HG03175 (cell line): ENCODE results near the gene TMC6.

Experiments
- ATAC-seq: cut with Tn5 transposase; IDR thresholded peaks from one replicate; pipeline ENCODE4 v1.9.1; 2021; ENCODE audit warnings: mild to moderate bottlenecking, moderate library complexity; ENCODE audit not compliant: unreplicated experiment

The TMC6 gene

GRCh38 chr17:78135858-78136500 is 7.4 kb upstream of the TMC6 start:
- ATAC-seq: no peak

DNA sequence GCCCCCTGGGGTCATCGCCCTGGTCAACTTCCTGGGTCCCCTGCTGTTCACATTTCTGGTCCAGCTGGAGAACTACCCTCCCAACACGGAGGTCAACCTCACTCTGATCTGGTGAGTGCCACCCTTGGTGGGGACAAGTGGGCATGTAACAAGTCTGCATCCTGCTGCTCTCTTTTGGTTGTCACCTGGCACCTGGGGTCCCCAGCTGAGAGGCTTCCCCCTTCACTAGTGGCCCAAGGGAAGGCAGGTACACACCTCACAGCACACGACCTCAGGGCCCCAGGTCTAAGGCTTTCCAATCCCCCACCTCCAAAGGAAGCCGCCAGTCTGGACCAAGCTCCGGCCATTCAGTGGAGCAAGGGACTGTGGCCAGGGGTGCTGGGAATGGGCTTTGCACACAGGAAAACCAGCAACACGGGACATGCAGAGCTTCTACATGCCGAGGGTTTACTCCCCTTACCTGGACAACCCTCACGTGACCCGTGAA is 6.4 kb upstream of the TMC6 start:
- no peak for ATAC-seq

- ATAC-seq: no peak
These were observed 5.7 kb upstream of the TMC6 start for GRCh38 chr17:78133971-78134898.

DNA sequence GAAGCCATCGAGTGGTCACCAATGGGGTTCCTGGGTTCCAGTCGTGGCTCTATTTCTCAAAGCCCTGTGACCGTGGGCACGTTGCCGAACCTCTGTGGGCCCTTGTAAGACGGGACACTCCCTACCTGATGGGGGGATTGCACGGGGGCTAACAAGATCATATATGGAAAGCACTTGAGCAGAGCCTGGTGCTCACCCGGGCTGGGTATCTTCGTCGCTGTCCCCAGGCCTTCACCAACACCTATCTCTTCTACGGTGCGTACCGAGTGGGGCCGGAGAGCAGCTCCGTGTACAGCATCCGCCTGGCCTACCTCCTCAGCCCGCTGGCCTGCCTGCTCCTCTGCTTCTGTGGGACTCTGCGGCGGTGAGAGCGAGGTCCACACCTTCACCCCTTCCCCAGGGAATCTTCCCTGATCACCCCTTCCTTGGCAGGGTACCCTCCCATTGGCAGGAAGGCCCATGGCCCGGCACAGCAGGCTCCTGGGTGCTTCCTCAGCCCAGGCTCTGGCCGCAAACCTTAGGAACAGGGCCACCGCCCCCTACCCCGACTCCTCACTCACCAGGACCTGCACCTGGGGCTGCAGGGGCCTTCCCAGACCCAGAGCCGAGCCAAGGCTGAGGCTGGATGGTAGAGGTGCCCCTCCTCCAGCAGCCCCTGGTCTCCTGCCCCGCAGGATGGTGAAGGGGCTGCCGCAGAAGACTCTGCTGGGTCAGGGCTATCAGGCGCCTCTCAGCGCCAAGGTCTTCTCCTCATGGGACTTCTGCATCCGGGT is 4.8 kb upstream of the TMC6 start:
- ATAC-seq: no peak

- ATAC-seq: no peak
These were observed 4.2 kb upstream of the TMC6 start for GRCh38 chr17:78132767-78133178.

GRCh38 chr17:78132084-78132676 is 3.6 kb upstream of the TMC6 start:
- ATAC-seq: no peak

DNA sequence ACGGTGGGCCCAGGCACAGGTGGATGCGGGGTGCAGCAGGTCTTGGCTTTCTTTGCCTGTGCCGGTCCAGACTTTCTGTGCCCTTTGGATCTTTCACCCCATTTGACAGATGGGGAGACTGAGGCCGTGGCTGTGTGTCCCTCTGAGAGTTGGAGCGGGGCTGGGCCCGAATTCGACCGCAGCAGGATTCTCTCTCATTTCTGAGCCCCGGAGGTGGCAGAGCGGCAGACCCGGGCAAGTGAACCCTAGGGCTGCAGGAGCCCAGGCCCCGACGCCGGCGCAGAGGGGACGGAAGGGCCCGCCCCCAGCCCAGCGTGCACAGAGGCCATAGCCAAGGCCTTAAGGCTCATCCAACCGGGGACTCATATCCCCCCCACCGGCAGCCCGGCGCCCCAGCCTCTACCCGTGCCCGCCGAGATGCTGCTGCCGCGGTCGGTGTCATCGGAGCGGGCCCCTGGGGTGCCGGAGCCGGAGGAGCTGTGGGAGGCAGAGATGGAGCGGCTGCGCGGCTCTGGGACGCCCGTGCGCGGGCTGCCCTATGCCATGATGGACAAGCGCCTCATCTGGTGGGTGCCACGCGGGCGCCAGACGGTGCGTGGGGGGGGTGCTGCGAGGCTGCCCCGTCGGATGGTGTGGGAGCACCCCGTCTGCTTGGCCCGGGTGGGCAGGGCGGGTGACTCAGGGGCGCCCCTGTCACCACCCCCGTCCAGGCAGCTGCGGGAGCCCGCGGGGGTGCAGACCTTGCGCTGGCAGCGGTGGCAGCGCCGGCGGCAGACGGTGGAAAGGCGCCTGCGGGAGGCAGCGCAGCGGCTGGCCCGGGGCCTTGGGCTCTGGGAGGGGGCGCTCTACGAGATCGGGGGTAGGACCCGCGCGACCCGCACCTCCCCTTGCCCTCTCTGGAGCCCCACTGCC is 2.9 kb upstream of the TMC6 start:
- no peak for ATAC-seq

GRCh38 chr17:78130437-78131101 is 2.0 kb upstream of the TMC6 start, which contains the start of gene TMC8:
Gene TMC8 (plus strand): TSS chr17:78130771. CDS start chr17:78131589, 818 bp downstream.
- no peak for ATAC-seq

- no peak for ATAC-seq
These were observed 1.5 kb upstream of the TMC6 start for GRCh38 chr17:78130090-78130436.

DNA sequence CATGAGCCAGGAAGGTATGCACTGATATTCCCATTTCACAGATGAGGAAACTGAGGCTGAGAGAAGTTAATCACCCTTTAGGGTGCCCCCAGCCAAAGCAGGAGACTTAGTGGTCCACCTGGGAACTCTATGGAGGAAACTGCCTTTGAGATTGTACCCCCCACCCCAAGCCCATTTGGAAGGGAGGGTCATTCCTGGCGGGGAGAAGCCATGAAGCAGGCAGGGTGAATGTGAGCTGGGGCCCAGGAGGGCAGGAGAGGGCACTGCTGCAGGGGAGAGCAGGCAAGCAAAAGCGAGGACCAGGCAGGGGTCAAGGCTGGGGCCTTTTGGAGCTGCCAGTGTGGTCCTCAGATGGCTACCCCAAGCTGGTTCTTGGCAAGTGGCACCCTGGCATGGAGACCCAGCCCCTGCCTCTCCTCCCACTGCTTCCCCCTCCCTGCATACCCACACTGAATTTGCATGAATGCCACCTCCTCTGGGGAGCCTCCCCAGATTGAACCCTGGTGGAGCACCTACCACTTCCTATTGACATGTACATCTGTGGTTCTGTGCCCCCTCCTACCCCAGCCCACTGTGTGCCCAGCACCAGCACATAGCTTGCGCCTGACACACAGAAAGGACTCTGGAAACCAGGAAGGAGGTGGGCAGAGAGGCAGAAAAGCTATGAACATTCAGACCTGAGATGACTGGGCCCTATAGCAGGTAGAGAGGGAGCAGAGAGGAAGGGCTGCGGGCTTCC is 965 bp upstream of the TMC6 start:
- no peak for ATAC-seq

- no peak for ATAC-seq
These were observed 536 bp downstream of the TMC6 start for GRCh38 chr17:78127888-78128550.

DNA sequence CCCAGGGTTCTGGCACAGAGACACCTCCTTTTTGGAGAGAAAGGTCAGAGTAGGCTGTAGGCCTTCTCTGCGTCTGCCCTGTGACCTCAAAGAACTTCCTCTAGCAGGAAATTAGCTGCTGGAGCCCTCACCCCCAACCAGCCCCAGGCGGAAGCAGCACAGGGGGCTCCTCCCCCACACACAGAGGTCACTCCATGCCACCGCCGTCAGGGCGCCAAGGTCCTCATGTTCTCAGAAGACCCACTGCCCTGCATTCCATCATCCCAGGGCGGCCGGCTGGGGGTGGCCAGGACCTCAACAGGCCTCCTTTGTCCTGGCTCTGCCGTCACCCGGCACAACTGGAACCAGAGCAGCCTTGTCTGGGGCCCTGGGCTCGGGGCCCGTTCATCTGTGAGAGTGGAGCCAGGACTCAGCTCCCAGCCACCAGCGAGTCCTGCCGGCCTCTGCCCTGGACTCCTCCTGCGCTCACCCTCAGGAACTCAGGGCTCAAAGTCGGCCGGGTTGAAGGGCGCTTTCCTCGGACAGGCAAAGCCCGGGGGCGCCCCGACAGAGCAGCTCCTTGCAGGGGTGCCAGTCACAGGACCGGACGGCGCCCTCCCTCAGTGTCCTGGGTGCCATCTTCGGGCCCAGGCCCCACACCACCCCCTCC is 1.2 kb downstream of the TMC6 start:
- no peak for ATAC-seq

DNA sequence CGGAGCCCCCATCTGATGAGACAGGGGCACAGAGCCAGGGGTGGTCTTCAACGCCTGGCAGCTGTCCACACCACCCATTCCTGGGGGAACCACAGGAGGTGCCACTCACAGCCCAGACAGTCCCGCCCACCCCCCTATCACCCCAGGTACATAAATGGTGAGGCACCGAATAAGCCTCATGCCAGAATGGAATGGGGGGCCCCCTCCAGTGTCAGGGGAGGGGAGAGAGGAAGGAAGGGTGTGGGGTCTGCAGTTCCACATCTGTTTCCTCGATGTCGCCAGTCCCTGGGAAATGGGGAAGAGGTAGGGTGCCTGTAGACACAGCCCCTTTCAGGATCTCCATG is 1.7 kb downstream of the TMC6 start:
- no peak for ATAC-seq

DNA sequence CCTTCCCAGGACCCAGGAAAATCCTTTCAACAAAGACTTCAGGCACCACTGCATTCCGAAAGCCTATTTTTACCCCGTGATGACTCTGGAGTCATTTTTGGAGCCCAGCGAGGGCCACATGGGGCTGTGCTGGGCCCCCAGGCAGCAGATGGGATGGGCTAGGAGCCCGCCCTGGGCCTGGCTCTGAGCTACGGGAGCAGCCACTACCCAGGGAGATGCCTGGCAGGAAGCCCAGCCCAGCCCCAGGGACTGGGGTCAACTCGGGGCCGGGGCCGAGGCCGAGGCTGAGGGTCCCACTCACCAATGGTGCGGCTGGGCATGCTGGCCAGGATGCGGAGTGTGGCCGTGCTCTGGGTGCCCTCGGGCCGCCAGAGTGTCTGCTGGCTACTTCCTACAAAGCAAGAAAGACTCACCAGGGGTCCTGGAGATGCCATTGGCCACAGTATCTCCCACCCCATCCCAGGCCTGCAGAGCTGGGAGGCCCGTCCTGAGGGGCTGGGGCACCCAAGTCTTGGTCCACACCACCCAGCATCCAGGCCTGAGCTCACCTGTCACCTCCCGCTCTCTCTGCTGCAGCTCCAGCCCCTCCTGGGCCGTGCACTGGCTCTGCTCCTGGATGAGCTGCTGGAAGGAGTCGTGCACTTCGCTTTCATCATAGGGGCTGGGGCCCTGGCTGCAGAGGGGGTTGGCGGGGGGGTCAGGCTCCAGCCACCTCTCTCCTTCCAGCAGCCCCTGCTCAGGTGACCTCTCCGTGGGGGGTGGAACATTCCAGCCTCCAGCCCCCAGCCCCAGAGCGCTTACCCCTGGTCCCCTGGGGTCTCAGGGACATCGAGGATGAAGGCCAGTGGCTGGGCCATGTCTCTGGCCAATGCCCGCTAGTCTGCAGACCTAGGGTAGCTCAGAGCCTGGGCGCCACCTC is 2.3 kb downstream of the TMC6 start:
- ATAC-seq: no peak

- no peak for ATAC-seq
These were observed 3.2 kb downstream of the TMC6 start for GRCh38 chr17:78125138-78125913.

- ATAC-seq: no peak
These were observed 3.8 kb downstream of the TMC6 start for GRCh38 chr17:78124836-78125137.
